GM18505 (cell line): ENCODE measurements around the gene PFKL.

Experiments used
- ATAC-seq: cut with Tn5 transposase; IDR thresholded peaks from one replicate; pipeline ENCODE4 v1.9.1; 2021; ENCODE audit not compliant: unreplicated experiment
- POLR2A ChIP-seq: IDR thresholded peaks from 4 replicates; pipeline ENCODE4 v1.6.1; 2011; ENCODE audit warnings: borderline replicate concordance; ENCODE audit not compliant: insufficient read depth, insufficient read length; ENCODE audit errors: extremely low read depth

The PFKL gene

GRCh38 chr21:44285138-44285992, 14.5 kb upstream of the PFKL start, which contains the start of gene AIRE:
TSS of gene AIRE (plus strand) at chr21:44285876. CDS start at chr21:44286007, 131 bp downstream.
- TF ChIP-seq POLR2A, result no peak
- ATAC-seq, result no peak

- TF ChIP-seq POLR2A, result no peak
These were observed 13.7 kb upstream of the PFKL start for GRCh38 chr21:44286086-44286715.

GRCh38 chr21:44286716-44287632, 12.9 kb upstream of the PFKL start:
- no peak for TF ChIP-seq POLR2A
- ATAC-seq, result no peak

More at GRCh38 chr21:44286086-44286715, 13.7 kb upstream of the PFKL start:
- no peak for ATAC-seq

DNA sequence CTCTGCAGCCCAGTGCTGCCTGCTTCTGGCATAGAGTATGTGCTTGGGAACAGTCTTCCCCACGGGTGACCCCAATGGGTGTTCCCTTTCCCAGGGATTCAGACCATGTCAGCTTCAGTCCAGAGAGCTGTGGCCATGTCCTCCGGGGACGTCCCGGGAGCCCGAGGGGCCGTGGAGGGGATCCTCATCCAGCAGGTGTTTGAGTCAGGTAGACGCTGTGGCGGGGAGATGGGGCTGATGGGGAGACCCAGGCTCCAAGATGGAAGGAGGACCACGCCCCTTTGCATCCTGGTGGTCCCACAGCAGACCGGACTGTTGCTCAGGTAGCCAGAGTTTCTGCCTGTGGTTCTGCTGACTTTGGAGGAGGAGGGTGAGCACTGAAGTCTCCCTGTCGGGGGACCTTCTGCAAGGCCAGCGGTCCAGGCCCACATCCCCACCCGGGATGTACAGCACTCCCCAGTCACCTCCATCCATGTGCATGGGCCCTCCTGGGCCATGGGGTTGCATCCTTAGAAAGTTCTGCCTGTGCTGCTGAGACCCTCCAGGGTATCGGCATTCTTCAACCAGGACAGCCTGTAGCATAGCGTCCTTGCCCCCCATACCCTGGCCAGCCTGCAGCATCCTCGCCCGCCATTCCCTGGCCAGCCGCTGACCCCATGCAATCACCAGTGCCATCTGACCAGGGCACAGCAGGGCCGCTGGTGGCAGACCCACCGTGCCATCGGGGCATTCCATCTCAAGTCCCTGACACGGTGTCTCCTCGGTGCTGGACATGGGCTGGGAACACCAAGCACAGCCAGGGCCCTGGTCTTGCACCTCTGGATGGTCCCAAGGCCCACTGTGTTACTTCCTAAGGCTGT, 11.4 kb upstream of the PFKL start:
- ATAC-seq, result no peak
- TF ChIP-seq POLR2A, result no peak

DNA sequence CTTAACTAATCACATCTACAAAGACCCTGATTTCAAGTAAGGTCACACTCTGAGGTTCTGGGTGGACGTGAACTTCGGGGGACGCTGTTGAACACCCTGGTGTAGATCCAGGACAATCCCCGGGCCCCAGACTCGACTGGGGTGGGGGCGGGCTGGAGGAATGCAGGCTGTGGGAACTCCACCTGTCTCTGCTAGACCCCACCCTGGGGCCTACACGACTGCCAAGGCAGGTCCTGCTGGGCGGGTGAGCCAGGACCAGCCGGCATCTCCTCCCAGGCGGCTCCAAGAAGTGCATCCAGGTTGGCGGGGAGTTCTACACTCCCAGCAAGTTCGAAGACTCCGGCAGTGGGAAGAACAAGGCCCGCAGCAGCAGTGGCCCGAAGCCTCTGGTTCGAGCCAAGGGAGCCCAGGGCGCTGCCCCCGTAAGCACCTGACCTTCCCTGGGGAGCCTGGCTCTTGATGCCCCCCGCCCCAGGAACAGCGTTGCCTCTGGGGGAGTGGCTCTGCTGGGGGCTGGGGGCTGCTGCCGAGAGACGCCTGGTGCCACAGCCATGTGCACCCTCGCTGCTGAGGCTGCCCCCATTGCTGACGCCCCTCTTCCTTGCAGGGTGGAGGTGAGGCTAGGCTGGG, 10.4 kb upstream of the PFKL start:
- no peak for ATAC-seq
- no peak for TF ChIP-seq POLR2A

GRCh38 chr21:44290327-44291077, 9.4 kb upstream of the PFKL start:
- ATAC-seq, result no peak

DNA sequence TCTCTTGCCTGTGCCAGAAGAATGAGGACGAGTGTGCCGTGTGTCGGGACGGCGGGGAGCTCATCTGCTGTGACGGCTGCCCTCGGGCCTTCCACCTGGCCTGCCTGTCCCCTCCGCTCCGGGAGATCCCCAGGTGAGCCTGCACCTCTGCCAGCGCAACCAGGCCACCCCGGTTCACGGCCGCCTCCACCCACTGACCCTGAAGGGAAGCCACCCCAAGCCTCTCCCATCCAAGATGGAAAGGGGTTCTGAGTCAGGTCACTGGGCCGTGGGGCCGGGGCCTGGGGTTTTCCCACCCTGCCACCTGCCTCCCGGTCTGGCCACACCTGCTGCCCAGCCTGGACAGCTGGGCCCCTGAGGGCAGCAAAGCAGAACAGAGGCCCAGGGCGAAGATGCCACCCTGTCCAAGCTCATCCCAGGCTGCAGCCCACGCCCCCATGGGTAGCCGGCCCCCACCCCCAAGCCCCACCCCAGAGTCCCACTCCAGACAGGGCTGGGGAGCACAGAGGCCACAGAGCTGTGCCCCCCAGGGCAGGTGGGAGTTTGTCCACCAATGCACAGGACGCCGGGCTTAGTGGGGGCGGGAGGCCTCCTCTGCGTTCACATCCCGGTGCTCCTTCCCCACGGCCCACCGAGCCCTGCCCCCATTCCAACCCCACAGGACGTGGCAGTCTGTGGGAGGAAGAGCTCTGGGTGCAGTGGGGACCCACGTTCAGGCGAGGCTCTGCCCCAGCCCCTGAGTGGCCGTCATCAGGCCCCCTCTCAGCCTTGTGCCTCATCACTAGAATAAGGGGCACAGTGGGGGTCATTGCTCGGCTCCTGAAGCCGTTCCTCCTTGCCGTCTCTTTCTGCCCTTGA, 8.5 kb upstream of the PFKL start:
- ATAC-seq, result no peak
- TF ChIP-seq POLR2A, result no peak

More at GRCh38 chr21:44290327-44291077, 9.4 kb upstream of the PFKL start:
- no peak for TF ChIP-seq POLR2A

GRCh38 chr21:44291936-44292811, 7.7 kb upstream of the PFKL start:
- no peak for TF ChIP-seq POLR2A
- no peak for ATAC-seq

GRCh38 chr21:44292812-44293195, 7.0 kb upstream of the PFKL start:
- TF ChIP-seq POLR2A, result no peak

More at GRCh38 chr21:44292812-44293195, 7.0 kb upstream of the PFKL start:
- no peak for ATAC-seq
